Activated CD8-positive, alpha-beta T cell treated with anti-CD3 and anti-CD28 coated beads for 36 hours (primary cell): ENCODE data around the gene PRMT1. TPM values are rescaled to one million over a fixed set of nuclear protein-coding genes. Genes with fewer than 3 reads are reported as not detected.

Experiments
- ATAC-seq: fragments of 200-7000 bp; cut with Tn5 transposase; one replicate; pipeline ENCODE4 v1.10.0; 2021; ENCODE audit warnings: mild to moderate bottlenecking, moderate library complexity
- CTCF ChIA-PET: fragments of 350-600 bp; sonication (Branson Sonifier 250); formaldehyde crosslinking; loops from one replicate; lab custom pipeline; 2021; ENCODE audit warnings: antibody characterized with exemption; lab: Charles Lee
- POLR2A ChIA-PET: fragments of 350-600 bp; sonication (Branson Sonifier 250); formaldehyde crosslinking; loops from one replicate; lab custom pipeline; 2021; ENCODE audit warnings: antibody characterized with exemption; lab: Charles Lee
- DNase-seq: peaks from one replicate; pipeline ENCODE4 v3.0.0-alpha.2; 2020
- H3K27ac Mint-ChIP-seq: one replicate; pipeline ENCODE4 v1.8.0; 2021; ENCODE audit warnings: mild to moderate bottlenecking, mixed read lengths
- H3K27me3 Mint-ChIP-seq: one replicate; pipeline ENCODE4 v1.8.0; 2021; ENCODE audit warnings: mixed read lengths
- H3K36me3 Mint-ChIP-seq: one replicate; pipeline ENCODE4 v1.8.0; 2021; ENCODE audit warnings: low read depth, mixed read lengths
- H3K4me1 Mint-ChIP-seq: one replicate; pipeline ENCODE4 v1.8.0; 2021; ENCODE audit warnings: low read depth, mixed read lengths
- H3K4me3 Mint-ChIP-seq: one replicate; pipeline ENCODE4 v1.8.0; 2021; ENCODE audit warnings: mild to moderate bottlenecking, moderate library complexity, mixed read lengths
- H3K9me3 Mint-ChIP-seq: one replicate; pipeline ENCODE4 v1.8.0; 2021; ENCODE audit warnings: mixed read lengths
- CTCF ChIP-seq: fragments of 200-600 bp; IDR thresholded peaks from one replicate; pipeline ENCODE4 v1.8.0; 2022; ENCODE audit warnings: antibody characterized with exemption, mild to moderate bottlenecking
- intact Hi-C: fragments of 100-400 bp; cut with micrococcal nuclease; formaldehyde crosslinking; loops from one replicate; pipeline ENCODE4 v1.10.0; 2022
- total RNA-seq, 2 experiments: library from RNA; stranded (reverse); gene quantifications; one replicate each; pipeline ENCODE4 v1.2.3, GENCODE V29; 2021

The PRMT1 gene
- 100 to 1,000 TPM; 419 to 437 TPM for total RNA-seq

GRCh38 chr19:49677231-49677900 is at the start of gene PRMT1:
Gene PRMT1, plus strand, starts transcription at chr19:49677271. Its CDS starts 10 bp downstream, at chr19:49677281.
- Mint-ChIP-seq H3K27me3 (no peaks in the 10 kb centered on the region), H3K4me1 (peaks cover 26% of the 10 kb centered on the region), H3K27ac (peak within 1 kb of the TSS; percentile 98), H3K36me3 (peaks cover 23% of the 10 kb centered on the region), H3K9me3 (no peaks in the 10 kb centered on the region), H3K4me3 (peak within 1 kb of the TSS; percentile 98)
- intact Hi-C loops: loop anchor here (5.0 kb wide), 2 partner anchors 35 to 85 kb away; partner anchors contain the start of genes PRR12, RRAS and SCAF1
- ATAC-seq: no peak
- TF ChIP-seq CTCF: no peak
- POLR2A ChIA-PET: interaction anchor here (0.6 to 5.0 kb wide), 14 partner anchors 11 to 315 kb away, joined by 3 to 47 read pairs (median 4); partner anchors contain the start of genes ADM5, AP2A1, BCL2L12 and CPT1C
- DNase-seq: no peak
- CTCF ChIA-PET: interaction anchor here (0.9 to 3.2 kb wide), 14 partner anchors 10 to 166 kb away, joined by 3 to 9 read pairs (median 4); partner anchors contain the start of genes BCL2L12, IRF3, RCN3 and RRAS

GRCh38 chr19:49629659-49630058 is 47.4 kb upstream of the PRMT1 start:
- ATAC-seq: no peak
- Mint-ChIP-seq H3K27ac (no peak overlapping the region), H3K36me3 (peaks cover 14% of the 10 kb centered on the region), H3K9me3 (no peaks in the 10 kb centered on the region), H3K4me1 (no peaks in the 10 kb centered on the region), H3K4me3 (no peak overlapping the region), H3K27me3 (no peaks in the 10 kb centered on the region)
- POLR2A ChIA-PET: interaction anchor here (1.6 kb wide), 1 partner anchor 37 kb away, joined by 6 read pairs; no protein-coding TSS in a partner anchor
- no peak for DNase-seq
- CTCF ChIA-PET: interaction anchor here (1.0 to 2.0 kb wide), 3 partner anchors 11 to 43 kb away, joined by 3 to 5 read pairs (median 3); partner anchors contain the start of gene RRAS
- no peak for TF ChIP-seq CTCF
- intact Hi-C loops: no loop called here

- Mint-ChIP-seq H3K27ac (no peak overlapping the region), H3K4me3 (no peak overlapping the region), H3K36me3 (peaks cover 11% of the 10 kb centered on the region), H3K9me3 (no peaks in the 10 kb centered on the region), H3K27me3 (no peaks in the 10 kb centered on the region), H3K4me1 (no peaks in the 10 kb centered on the region)
- TF ChIP-seq CTCF: no peak
- ChIA-PET POLR2A (interaction anchor here (1.2 kb wide), 1 partner anchor 67 kb away, joined by 3 read pairs; no protein-coding TSS in a partner anchor), CTCF (interaction anchor here (2.0 kb wide), 1 partner anchor 9 kb away, joined by 5 read pairs; the partner anchor contains the start of gene RRAS)
- intact Hi-C loops: no loop called here
- DNase-seq: no peak
- no peak for ATAC-seq
These were observed 46.0 kb upstream of the PRMT1 start for GRCh38 chr19:49631014-49631588.

GRCh38 chr19:49631610-49632192 is 45.4 kb upstream of the PRMT1 start:
- intact Hi-C loops: no loop called here
- H3K4me3 Mint-ChIP-seq: no peak overlapping the region
- no peaks in the 10 kb centered on the region for H3K27me3 Mint-ChIP-seq
- DNase-seq: no peak
- no peaks in the 10 kb centered on the region for H3K9me3 Mint-ChIP-seq
- no peak for TF ChIP-seq CTCF
- peaks cover 11% of the 10 kb centered on the region for H3K36me3 Mint-ChIP-seq
- no peak for ATAC-seq
- no peak overlapping the region for H3K27ac Mint-ChIP-seq
- POLR2A ChIA-PET: interaction anchor here (1.2 kb wide), 1 partner anchor 67 kb away, joined by 3 read pairs; no protein-coding TSS in a partner anchor
- H3K4me1 Mint-ChIP-seq: no peaks in the 10 kb centered on the region
- CTCF ChIA-PET: interaction anchor here (2.0 kb wide), 1 partner anchor 9 kb away, joined by 5 read pairs; the partner anchor contains the start of gene RRAS
